Endothelial cell of umbilical vein (primary cell): ENCODE data around the gene PDHB. TPM values are rescaled to one million over a fixed set of nuclear protein-coding genes. Genes with fewer than 3 reads are reported as not detected.

Source experiments
- BruUV-seq: library from RNA; stranded (reverse); fragments of 400-500 nt; replicated peaks from 2 replicates; lab custom pipeline; 2021; lab: Mats Ljungman, UMichigan
- CTCF ChIA-PET: fragments of 300-600, 350-600 bp; sonication (Branson Sonifier 250); formaldehyde crosslinking; loops from one replicate; lab custom pipeline; 2021; ENCODE audit warnings: antibody characterized with exemption, inconsistent platforms; lab: Charles Lee
- POLR2A ChIA-PET: fragments of 300-600, 350-600 bp; sonication (Branson Sonifier 250); formaldehyde crosslinking; loops from one replicate; lab custom pipeline; 2021; ENCODE audit warnings: antibody characterized with exemption, inconsistent platforms; lab: Charles Lee
- DNase-seq: peaks from one replicate; pipeline ENCODE4 v3.0.0-alpha.2; 2011; ENCODE audit warnings: low read depth, low spot score
- FAIRE-seq: peaks from 2 replicates; lab custom pipeline; 2011; peaks lifted over from hg19 to GRCh38; lab: Jason Lieb, UNC
- H2AFZ ChIP-seq: 2 replicates; pipeline ENCODE4 v1.6.0; 2012; ENCODE audit warnings: low read depth, low read length, control low read depth, inconsistent platforms
- H3K27ac ChIP-seq: 2 replicates; pipeline ENCODE4 v1.5.1; 2011; ENCODE audit warnings: low read depth, mild to moderate bottlenecking, control low read depth, low read length, moderate library complexity; ENCODE audit not compliant: insufficient read depth
- H3K27me3 ChIP-seq, 2 experiments: 2 replicates each; pipeline versions ENCODE4 v1.6.0 to v1.6.1; 2011; ENCODE audit warnings: low read length in 2 of 2, mixed read lengths in 1 of 2; ENCODE audit not compliant: control insufficient read depth in 2 of 2, insufficient read depth in 2 of 2
- H3K36me3 ChIP-seq, 2 experiments: 2 replicates in 1 of 2; 3 replicates in 1 of 2; pipeline ENCODE4 v1.5.1; 2011; ENCODE audit warnings: low read length in 2 of 2, mild to moderate bottlenecking in 1 of 2, moderate library complexity in 1 of 2; ENCODE audit not compliant: control insufficient read depth in 2 of 2, insufficient read depth in 2 of 2; ENCODE audit errors: extremely low read depth in 1 of 2
- H3K4me1 ChIP-seq: 3 replicates; pipeline ENCODE4 v1.5.1; 2011; ENCODE audit warnings: mild to moderate bottlenecking, low read length; ENCODE audit not compliant: control insufficient read depth, insufficient read depth; ENCODE audit errors: extremely low read depth
- H3K4me2 ChIP-seq: 2 replicates; pipeline ENCODE4 v1.6.1; 2011; ENCODE audit warnings: low read length, control low read depth, mixed read lengths; ENCODE audit not compliant: insufficient read depth
- H3K4me3 ChIP-seq, 3 experiments: fragments of 200-600 bp in 1 of 3; sonication (generic), shearing (Covaris generic) in 1 of 3; replicated peaks in 1 of 3; 2 replicates each; pipeline ENCODE4 v1.5.1; 2011 to 2016; ENCODE audit warnings: control low read depth in 3 of 3, low read length in 3 of 3, mild to moderate bottlenecking in 2 of 3, inconsistent platforms in 1 of 3, low read depth in 1 of 3, moderate library complexity in 1 of 3; ENCODE audit not compliant: insufficient read depth in 1 of 3
- H3K79me2 ChIP-seq: 2 replicates; pipeline ENCODE4 v1.6.0; 2012; ENCODE audit warnings: low read length, inconsistent platforms; ENCODE audit not compliant: control insufficient read depth, insufficient read depth
- H3K9ac ChIP-seq: replicated peaks from 2 replicates; pipeline ENCODE3; 2011; ENCODE audit warnings: low read length, control low read depth; ENCODE audit not compliant: insufficient read depth; ENCODE audit errors: extremely low read depth
- H3K9me1 ChIP-seq: replicated peaks from 3 replicates; pipeline ENCODE4 v1.6.0; 2011; ENCODE audit warnings: mild to moderate bottlenecking, low read length; ENCODE audit not compliant: control insufficient read depth, insufficient read depth; ENCODE audit errors: extremely low read depth
- H3K9me3 ChIP-seq: replicated peaks from 2 replicates; pipeline ENCODE4 v1.5.1; 2012; ENCODE audit warnings: low read length, inconsistent platforms; ENCODE audit not compliant: control insufficient read depth, insufficient read depth
- H4K20me1 ChIP-seq: replicated peaks from 2 replicates; pipeline ENCODE3; 2011; ENCODE audit warnings: mild to moderate bottlenecking, low read length; ENCODE audit not compliant: control insufficient read depth, insufficient read depth; ENCODE audit errors: extremely low read depth
- CTCF ChIP-seq, 2 donors: IDR thresholded peaks; 1 replicate in 1 of 2; 2 replicates in 1 of 2; pipeline ENCODE4 v1.5.1; 2011; ENCODE audit warnings: low read length in 2 of 2, mild to moderate bottlenecking in 2 of 2, moderate library complexity in 2 of 2, control low read depth in 1 of 2, inconsistent platforms in 1 of 2, low read depth in 1 of 2; ENCODE audit not compliant: insufficient read depth in 1 of 2; ENCODE audit errors: extremely low read depth in 1 of 2
- EZH2 ChIP-seq: IDR thresholded peaks from 2 replicates; pipeline ENCODE4 v1.6.1; 2012; ENCODE audit warnings: borderline replicate concordance, low read depth, mild to moderate bottlenecking, moderate library complexity, low read length, inconsistent platforms; ENCODE audit not compliant: severe bottlenecking
- FOS ChIP-seq: IDR thresholded peaks from 2 replicates; pipeline ENCODE4 v1.6.1; 2011; ENCODE audit warnings: mild to moderate bottlenecking, low read length, moderate library complexity, borderline replicate concordance; ENCODE audit not compliant: insufficient read depth
- GATA2 ChIP-seq: IDR thresholded peaks from 2 replicates; pipeline ENCODE4 v1.7.0; 2011; ENCODE audit warnings: low read depth, mild to moderate bottlenecking, moderate library complexity, mixed read lengths, low read length; ENCODE audit not compliant: insufficient read length, insufficient read depth
- JUN ChIP-seq: IDR thresholded peaks from 2 replicates; pipeline ENCODE4 v1.6.1; 2011; ENCODE audit warnings: borderline replicate concordance, low read depth; ENCODE audit not compliant: insufficient read length, insufficient read depth
- MAX ChIP-seq: IDR thresholded peaks from 2 replicates; pipeline ENCODE4 v1.6.1; 2011; ENCODE audit not compliant: insufficient read depth, insufficient read length
- MYC ChIP-seq: IDR thresholded peaks from one replicate; pipeline ENCODE4 v1.6.1; 2011; ENCODE audit warnings: mild to moderate bottlenecking, low read depth, low read length
- POLR2A ChIP-seq: IDR thresholded peaks from 2 replicates; pipeline ENCODE4 v1.6.1; 2012; ENCODE audit warnings: low read depth, mild to moderate bottlenecking, control low read depth, low read length
- POLR2AphosphoS5 ChIP-seq: IDR thresholded peaks from 2 replicates; pipeline ENCODE4 v1.6.1; 2012; ENCODE audit warnings: low read depth, mild to moderate bottlenecking, control low read depth, low read length, moderate library complexity; ENCODE audit not compliant: insufficient read depth
- dilution Hi-C: fragments of 300-500 bp; cut with MboI; formaldehyde crosslinking; loops from one replicate; pipeline ENCODE4 v1.15.0; 2019; ENCODE audit warnings: low sequenced_read_pairs; ENCODE audit not compliant: extremely low pct_ligation_motif_present
- intact Hi-C: fragments of 100-400 bp; cut with micrococcal nuclease; formaldehyde crosslinking; loops from one replicate; pipeline ENCODE4 v1.10.0; 2022
- polyA plus RNA-seq, 4 experiments: library from polyadenylated mRNA; depleted of rRNA in 3 of 4; stranded (reverse) in 3 of 4; unstranded in 1 of 4; fragments of >200 nt; gene quantifications; 2 replicates each; pipeline versions ENCODE4 v1.2.1 to v1.2.3, GENCODE V29; 2011 to 2012; ENCODE audit warnings: missing spikeins in 1 of 4
- total RNA-seq: library from RNA; stranded (reverse); gene quantifications from 2 replicates; pipeline ENCODE4 v1.2.3, GENCODE V29; 2021

Gene PDHB
- total and polyA plus RNA-seq, 2 donors (not counting 3 experiments of a cell fraction or from before 2014, with no cell fraction given): 50.8 to 60.8 TPM

- Histone ChIP-seq H3K79me2 (no peaks in the 10 kb centered on the region), H3K4me3 (no peak overlapping the region), H3K9me3 (no peaks in the 10 kb centered on the region), H3K27ac (no peak overlapping the region), H3K4me2 (no peak overlapping the region), H3K9me1 (no peaks in the 10 kb centered on the region), H3K4me1 (no peaks in the 10 kb centered on the region), H2AFZ (no peak overlapping the region), H3K9ac (no peak overlapping the region), H3K27me3 (peaks cover 4% of the 10 kb centered on the region in 2 experiments), H3K36me3 (no peaks in the 10 kb centered on the region), H4K20me1 (no peaks in the 10 kb centered on the region)
- BruUV-seq: no TSS peak
- no peak for FAIRE-seq
- dilution Hi-C loops (no loop called here), intact Hi-C loops (no loop called here)
- ChIA-PET POLR2A (no interaction called here), CTCF (interaction anchor here (1.2 kb wide), 1 partner anchor 13 kb away, joined by 4 read pairs; the partner anchor contains the start of gene KCTD6)
- TF ChIP-seq POLR2A (no peak), FOS (no peak), EZH2 (no peak), GATA2 (no peak)
- DNase-seq: no peak
Measured at GRCh38 chr3:58478781-58479180, 45.1 kb upstream of the PDHB start.

- peaks cover 0 to 4% of the 10 kb centered on the region in 2 experiments for H3K27me3 ChIP-seq
- POLR2A ChIA-PET: no interaction called here
- no peaks in the 10 kb centered on the region for H3K9me3 ChIP-seq
- intact Hi-C loops (no loop called here), dilution Hi-C loops (no loop called here)
- peaks cover 3% of the 10 kb centered on the region for H3K4me1 ChIP-seq
- no peak overlapping the region for H2AFZ ChIP-seq
- BruUV-seq: no TSS peak
- H3K79me2 ChIP-seq: no peaks in the 10 kb centered on the region
- no peaks in the 10 kb centered on the region for H4K20me1 ChIP-seq
- H3K36me3 ChIP-seq: no peaks in the 10 kb centered on the region
- no peak for TF ChIP-seq GATA2
- no peak for TF ChIP-seq EZH2
- no peak for TF ChIP-seq POLR2A
- no peak for TF ChIP-seq CTCF (IDR thresholded peaks at IDR 0.05; ENCODE audit: extremely low read depth in 1 of 2, insufficient read depth in 1 of 2, low read depth in 1 of 2, low read length in 2 of 2)
- TF ChIP-seq MYC: no peak
- no peak for TF ChIP-seq JUN
- TF ChIP-seq POLR2AphosphoS5: no peak
- no peak for TF ChIP-seq FOS
- TF ChIP-seq MAX: no peak
- H3K4me3 ChIP-seq: no peak overlapping the region
- no peak overlapping the region for H3K27ac ChIP-seq
- no peaks in the 10 kb centered on the region for H3K9me1 ChIP-seq
- no peak for DNase-seq
- CTCF ChIA-PET: no interaction called here
- FAIRE-seq: no peak
- no peak overlapping the region for H3K9ac ChIP-seq
- no peak overlapping the region for H3K4me2 ChIP-seq
Measured at GRCh38 chr3:58474967-58475578, 41.4 kb upstream of the PDHB start.
